Astrocyte of the cerebellum (primary cell): ENCODE data around the gene PLCH1.

Source experiments
- DNase-seq: peaks from one replicate; pipeline ENCODE4 v3.0.0-alpha.2; 2011; ENCODE audit warnings: low read depth
- H3K4me3 ChIP-seq: 2 replicates; pipeline ENCODE4 v1.5.1; 2011; ENCODE audit warnings: mild to moderate bottlenecking, low read depth, low read length, moderate library complexity
- in situ Hi-C: cut with HindIII; loops from 2 replicates; pipeline ENCODE4 v1.10.0; 2017; ENCODE audit warnings: low sequenced_read_pairs
- TF ChIP-seq, protein P1 (sequence below): IDR thresholded peaks from 2 replicates; pipeline ENCODE4 v1.5.1; 2012; ENCODE audit warnings: low read length, low read depth, moderate library complexity, mild to moderate bottlenecking; ENCODE audit errors: missing control alignments

Gene PLCH1

DNA sequence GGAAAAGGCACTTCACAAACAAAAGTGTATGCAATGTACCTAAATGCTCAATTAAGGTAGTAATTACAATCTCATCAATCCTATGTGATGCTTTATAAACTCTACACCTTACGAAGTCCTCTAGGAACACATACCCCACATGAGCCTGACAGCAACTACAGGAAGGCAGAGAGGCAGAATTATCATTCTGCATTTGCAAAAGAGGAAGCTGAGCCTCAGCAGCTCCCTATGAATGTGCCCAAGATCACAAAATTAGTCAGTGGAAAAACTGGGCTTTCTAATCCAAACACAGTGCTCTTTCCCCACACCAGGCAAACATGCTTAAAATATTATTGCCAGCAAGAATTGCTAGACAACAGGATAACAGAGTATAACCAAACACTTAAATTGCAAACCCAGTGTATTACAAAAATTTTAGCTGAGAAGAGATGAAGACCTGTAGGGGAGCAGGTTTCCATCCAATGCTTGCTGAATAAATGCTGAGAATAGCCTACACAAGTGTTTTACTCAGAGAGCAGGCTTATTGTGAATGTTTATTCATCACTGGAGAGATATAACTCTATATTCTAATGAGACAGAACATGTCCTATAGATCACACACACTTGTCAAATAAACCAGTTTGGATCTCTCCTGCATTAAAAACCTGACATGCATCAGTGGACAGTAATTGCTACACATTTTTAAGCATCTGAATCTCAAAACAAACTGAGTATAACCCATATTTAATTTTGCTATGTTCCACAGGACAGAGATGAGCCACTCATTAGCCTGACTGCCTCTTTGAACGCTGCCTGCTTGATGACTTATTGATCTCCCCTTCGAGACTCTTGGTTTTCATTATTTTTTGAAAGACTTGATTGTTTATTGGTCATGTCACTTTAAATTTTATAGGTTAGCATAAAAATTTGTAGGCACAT, 62.2 kb downstream of the PLCH1 start:
- in situ Hi-C loops, result no loop called here
- no peak for DNase-seq
- H3K4me3 ChIP-seq, result no peak overlapping the region
- TF ChIP-seq, protein P1, sequence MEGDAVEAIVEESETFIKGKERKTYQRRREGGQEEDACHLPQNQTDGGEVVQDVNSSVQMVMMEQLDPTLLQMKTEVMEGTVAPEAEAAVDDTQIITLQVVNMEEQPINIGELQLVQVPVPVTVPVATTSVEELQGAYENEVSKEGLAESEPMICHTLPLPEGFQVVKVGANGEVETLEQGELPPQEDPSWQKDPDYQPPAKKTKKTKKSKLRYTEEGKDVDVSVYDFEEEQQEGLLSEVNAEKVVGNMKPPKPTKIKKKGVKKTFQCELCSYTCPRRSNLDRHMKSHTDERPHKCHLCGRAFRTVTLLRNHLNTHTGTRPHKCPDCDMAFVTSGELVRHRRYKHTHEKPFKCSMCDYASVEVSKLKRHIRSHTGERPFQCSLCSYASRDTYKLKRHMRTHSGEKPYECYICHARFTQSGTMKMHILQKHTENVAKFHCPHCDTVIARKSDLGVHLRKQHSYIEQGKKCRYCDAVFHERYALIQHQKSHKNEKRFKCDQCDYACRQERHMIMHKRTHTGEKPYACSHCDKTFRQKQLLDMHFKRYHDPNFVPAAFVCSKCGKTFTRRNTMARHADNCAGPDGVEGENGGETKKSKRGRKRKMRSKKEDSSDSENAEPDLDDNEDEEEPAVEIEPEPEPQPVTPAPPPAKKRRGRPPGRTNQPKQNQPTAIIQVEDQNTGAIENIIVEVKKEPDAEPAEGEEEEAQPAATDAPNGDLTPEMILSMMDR, result no peak

DNA sequence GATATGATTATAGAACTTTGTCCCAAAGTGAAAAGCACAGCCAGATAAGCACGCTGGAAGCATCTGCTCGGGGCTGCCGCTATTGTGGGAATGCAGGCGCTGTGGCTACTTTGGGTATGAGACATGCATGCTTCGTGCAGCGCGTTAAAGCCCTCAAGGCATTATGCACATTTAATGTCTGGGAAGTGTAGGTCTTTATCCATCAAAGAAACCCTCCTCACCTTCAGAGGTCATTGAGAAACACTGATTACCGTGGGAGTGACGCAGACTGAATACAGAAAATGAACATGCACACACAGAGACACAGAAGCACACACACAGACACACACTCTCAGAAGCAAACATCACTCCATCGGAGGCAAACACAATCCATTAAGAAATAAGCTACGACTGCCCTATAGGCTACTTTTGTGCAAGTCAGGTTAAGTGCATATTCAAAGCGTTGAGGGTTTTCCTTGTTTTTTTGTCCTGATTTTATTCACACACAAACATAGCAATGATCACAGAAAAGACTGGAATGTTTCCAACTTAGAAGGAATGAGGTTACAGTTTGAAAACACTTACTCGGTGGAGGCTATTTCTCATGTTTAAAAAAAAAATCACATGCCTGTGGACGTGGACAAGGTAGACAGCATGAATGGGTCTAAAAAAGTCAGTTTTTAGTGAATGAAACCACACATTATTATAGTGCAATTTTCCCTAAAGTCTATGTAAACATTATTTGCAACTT, 68.5 kb downstream of the PLCH1 start:
- in situ Hi-C loops, result no loop called here
- peak; percentile 26 for DNase-seq
- peak overlapping the region; percentile 7 for H3K4me3 ChIP-seq
- TF ChIP-seq, protein P1, result no peak

DNA sequence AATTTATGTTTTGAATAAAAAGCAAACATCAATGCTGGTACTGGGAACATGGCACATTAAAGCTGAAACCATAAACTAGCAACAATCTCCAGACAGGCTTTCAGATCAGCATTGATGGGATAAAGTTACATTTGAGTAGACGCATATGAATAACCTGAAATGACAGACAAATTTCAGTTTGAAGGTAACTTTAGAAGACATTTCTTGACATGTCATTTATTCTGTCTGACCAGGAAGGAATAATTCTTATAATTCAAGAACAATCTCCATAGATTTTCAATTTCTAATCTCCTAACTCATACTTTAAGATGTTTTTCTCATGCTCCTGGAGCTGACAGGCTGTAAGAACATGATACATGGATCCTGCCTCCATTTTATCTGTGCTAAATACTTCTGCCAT, 69.8 kb downstream of the PLCH1 start:
- no peak for DNase-seq
- in situ Hi-C loops, result no loop called here
- TF ChIP-seq, protein P1, result no peak
- H3K4me3 ChIP-seq, result no peak overlapping the region

DNA sequence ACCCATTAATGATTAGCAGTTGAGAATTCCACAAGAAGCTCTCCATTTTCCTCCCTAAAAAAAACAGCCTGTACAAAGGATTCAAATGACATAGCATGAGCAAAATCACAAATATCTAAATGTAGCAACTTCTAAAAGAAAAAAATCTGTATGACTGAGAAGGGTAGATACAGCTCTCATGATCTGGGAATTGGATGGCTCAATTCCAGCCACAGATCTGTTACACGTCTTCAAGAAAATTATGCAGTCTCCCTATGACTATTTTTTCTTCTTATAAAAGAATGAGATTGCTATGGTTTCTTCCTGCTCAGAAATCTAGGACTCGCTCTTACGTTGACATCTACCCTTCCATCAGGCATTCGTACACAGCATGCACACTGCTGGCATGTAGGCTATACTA, 71.5 kb downstream of the PLCH1 start:
- no peak for DNase-seq
- in situ Hi-C loops, result no loop called here
- H3K4me3 ChIP-seq, result no peak overlapping the region
- TF ChIP-seq, protein P1, result no peak

DNA sequence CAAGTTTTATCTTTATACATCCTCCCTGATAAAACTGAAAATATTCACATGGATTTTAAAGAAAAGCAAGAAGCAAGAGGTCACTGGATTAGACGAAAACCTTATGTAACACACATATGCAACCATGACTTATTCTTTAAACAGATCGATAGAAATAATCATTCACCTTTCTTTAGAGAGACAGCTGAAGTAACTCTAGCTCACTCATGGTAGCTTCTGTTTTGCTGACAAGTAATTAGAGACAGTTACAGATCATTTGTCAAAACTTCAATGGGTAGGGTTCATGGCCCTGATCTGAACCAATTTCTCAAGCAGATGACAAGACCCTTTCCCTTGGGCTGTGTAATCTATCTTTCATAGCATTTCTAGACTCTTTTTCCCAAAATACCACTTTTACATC, 74.5 kb downstream of the PLCH1 start:
- DNase-seq, result no peak
- TF ChIP-seq, protein P1, result no peak
- no peak overlapping the region for H3K4me3 ChIP-seq
- in situ Hi-C loops, result no loop called here

DNA sequence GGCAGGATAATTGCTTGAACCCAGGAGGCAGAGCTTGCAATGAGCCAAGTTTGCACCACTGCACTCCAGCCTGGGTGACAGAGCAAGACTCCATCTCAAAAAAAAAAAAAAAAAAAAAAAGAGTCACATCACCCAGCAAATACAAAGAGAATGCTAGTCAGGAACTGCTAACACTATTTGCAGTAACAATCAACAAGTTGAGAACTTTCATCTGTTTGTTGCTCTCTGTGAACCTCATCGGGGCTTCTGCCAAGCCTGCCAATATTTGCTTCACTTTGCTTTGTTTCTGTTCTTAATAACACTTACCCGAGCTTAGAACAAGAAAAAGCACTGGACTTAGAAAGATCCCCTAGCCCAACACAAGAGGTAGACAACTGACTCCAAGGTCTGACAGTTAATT, 76.9 kb downstream of the PLCH1 start:
- in situ Hi-C loops, result no loop called here
- no peak overlapping the region for H3K4me3 ChIP-seq
- no peak for DNase-seq
- TF ChIP-seq, protein P1, result no peak
